SH-SY5Y (cell line): Measurements from ENCODE around the gene SGTA.

ENCODE experiments used
- GATA2 ChIP-seq: IDR thresholded peaks from 2 replicates; pipeline ENCODE4 v1.6.1; 2011; ENCODE audit warnings: mild to moderate bottlenecking, low read depth, low read length
- GATA3 ChIP-seq: IDR thresholded peaks from 2 replicates; pipeline ENCODE4 v1.6.1; 2011; ENCODE audit warnings: low read depth, mild to moderate bottlenecking, low read length, moderate library complexity

DNA sequence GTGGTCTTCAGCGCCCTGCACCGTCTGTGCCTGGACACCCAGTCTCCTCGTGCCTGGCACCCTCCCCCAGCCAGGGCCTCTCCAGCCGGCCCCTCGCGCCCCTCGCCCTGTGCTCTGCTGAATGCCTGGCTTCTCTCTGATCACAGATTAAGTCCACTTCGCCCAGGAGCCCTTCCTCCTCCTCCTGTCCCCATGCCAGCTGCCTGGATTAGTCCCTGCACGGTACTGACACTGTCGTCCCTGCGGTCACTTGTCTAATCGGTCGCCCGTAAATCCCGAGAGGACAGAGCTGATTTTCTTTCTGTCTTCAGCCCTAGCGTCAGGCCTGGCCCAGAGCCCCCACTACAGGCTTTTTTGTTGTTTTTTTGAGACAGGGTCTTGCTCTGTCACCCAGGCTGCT is 8.8 kb upstream of the SGTA start:
- TF ChIP-seq GATA2 (no peak), GATA3 (no peak)
